Effector CD8-positive, alpha-beta T cell (primary cell): Measurements from ENCODE around the gene BUD13.

Experiments
- DNase-seq: peaks from one replicate; lab custom pipeline; 2025; lab: John Stamatoyannopoulos, UW

The BUD13 gene

DNA sequence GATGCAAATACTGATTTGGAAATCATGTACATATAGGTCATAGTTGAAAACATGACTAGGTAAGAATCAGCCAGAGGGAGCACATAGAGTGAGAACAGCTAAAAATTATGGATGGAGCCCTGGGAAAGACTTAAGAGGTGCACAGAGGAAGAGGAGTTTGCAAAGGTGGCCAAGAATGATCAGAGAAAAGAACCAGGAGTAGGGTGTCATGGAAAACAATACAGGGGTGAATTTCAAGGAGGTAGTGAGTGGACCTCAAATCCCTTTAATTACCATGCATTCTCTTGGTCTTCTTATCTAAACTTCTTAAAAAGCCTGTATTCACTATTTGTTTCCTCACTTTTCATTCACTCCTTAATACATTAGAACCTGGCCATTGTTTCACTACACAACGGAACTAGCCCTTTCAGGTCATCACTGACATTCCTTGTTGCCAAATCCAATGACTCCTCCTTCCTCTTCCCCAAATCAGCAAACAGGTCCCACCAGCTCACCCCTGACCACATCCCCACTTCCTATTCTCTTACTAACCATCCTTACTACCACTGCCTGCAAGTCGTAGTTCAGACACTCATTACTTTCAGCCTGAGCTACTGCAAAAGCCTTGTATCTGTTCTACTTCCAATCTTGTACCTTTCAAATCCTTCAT lies 22.6 kb downstream of the BUD13 start:
- no peak for DNase-seq

DNA sequence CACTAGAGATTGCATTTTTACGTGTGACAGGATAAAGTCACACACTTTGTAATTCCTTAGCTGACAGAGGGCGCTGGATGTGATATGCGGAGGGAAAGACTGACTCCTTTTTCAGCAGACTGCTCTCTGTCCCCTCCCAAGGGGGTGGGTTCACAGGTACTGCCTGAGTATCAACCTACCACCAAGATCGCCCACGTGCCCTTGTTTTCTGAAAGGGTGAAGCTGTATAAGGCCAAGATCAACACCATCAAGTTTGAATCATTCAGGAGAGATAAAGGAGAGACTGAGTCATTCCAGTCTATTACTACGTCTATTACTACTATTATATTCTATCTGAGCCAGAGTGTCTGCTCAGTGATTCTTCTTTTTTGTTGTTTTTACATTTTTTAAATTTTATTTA lies 30.7 kb downstream of the BUD13 start:
- no peak for DNase-seq

DNA sequence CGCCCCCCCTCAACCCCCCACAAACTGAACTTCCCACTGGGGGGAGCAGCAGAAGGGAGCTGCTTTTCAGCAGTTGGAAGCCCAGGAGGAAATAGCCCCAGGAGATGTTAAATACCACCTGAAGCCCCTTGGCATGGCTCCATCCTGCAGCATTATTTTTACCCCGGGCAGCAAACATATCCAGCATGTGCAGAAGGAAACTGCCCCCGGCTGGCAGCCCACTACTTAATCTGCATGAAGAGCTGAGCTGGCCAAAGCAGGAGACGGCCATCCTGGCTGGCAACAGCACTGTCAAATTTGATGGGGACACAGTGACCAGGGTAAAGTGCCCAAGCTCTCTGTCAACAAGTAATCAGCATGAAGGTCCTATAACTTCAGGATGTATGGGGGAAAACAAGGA lies 32.0 kb downstream of the BUD13 start:
- no peak for DNase-seq

DNA sequence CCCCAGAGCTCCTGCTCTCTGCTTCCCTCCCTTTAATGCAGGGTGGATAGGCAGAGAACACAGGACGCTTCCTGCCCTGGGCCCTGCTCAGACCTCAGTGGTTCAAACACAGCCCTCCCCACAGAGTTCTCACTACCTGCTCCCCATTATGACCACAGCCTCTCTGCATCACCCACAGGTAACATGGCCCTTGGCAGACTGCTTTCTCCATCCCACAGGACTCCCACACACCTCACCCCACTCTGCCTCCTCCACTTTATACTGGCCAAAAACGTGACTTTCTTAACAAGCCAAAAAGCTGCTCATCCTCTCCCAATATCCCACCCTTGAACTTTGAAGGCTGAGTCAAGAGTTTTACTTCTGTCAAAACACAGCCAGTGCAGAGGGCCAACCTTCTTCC lies 33.8 kb downstream of the BUD13 start:
- no peak for DNase-seq

DNA sequence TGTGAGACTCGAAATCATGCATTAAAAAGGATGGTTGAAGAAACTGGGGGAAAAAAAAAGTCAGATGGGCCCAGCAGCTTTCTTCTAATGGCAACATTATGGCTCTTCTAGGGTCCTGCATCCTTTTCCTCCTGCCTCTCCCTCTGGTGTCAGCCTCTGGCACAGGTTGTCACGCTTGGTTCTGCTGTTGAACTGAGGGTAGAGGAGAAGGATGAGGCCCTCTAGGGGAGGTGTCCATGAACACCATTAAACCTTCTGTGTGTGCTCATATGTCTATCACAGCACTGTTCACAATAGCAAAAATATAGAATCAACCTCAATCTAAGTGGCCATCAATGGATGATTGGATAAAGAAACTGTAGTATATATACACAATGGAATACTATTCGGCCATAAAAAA lies 36.0 kb downstream of the BUD13 start:
- DNase-seq, result no peak

DNA sequence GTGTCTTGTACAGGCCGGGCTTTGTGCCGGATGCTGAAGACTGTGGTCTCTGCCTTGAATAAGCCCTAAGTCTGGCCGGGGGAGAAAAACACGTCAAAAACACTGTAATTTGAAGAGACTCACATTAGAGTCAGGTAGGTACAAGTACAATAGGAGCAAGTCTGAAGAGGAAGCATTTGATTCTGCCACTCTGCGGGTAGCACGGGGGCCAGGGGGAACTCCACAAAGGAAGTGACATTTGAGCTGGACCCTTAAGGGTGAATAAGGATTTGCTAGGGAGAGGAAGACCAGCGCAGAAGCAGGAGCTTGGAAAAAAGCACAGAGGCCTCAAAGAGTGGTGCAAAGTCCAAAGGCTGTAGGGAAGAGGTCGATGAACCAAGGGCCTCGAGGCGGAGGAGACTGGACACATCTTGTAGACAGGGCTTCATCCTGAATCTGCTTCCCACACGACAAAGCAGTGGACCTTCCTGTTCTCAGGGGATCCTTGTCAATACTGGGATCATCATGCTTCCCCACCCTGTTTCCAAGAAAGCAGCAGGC lies 38.7 kb downstream of the BUD13 start:
- no peak for DNase-seq

DNA sequence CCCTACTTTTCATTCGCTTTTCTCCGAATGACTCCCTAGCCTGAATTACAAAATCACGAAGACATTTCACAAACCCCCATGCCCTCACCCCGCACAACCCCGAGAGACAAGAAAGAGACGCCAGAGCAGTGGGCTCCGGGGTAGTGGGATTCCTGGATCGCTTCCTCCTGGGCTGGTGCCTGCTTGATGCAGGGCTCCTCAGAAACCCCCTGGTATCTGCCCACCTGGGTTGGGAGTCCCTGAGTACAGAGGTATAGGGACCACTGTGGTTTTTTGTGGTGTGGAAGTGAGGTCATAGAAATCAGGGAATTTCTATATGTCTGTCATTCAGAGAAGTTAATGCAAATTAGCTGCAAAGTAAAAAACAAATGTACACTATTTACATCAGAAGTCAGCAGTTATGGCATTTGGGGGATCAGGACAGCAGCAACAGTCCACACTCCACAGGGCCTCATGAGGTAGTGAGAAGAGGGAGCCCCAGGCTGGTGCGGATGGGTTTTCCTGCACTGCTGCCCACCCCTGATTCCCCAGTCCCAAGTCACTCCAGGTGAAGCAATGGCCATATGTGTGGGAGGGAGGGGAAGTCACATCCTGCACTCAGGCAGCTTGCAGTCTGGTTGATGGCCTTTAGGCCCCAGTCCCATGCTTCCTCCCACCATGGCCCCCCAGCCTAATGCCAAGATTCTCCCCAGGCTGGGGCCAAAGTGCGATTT lies 39.6 kb downstream of the BUD13 start:
- no peak for DNase-seq

DNA sequence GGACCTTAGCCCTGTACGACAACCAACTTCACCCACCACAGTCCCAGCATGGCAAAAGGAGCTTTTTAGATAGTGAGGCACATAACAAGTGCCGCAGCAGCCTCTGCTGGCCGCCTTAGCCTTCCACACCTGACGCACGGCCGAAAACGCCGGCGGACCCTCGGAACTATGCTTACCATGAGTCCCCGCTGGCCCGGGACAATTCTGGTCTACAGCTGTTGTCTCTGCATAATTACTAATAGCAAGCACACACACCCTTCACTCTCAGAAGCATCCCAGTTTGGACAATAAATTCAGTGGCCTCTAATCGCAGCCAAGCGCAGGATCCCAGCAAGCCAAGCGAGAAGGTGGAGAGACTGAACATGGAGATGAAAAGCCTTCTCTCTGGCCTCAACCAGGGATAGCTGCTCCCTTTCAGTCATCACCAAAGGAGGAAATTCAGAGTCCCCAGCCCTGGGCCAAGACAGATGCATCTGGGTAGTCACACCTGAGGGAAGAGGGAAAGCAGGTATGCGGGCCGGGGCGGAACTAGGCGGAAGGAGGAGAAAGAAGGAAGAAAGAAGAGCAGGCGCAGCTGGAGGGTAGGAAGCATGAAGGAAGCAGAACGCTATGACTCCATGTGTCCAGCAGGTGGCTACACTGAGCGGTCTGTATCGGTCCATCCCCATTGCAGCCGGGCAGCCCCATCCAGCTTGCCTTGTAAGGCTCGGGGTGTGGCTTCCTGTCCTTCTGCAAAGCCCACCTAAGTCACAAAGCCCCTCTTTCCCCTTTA lies 40.3 kb downstream of the BUD13 start:
- DNase-seq, result peak; percentile 29

DNA sequence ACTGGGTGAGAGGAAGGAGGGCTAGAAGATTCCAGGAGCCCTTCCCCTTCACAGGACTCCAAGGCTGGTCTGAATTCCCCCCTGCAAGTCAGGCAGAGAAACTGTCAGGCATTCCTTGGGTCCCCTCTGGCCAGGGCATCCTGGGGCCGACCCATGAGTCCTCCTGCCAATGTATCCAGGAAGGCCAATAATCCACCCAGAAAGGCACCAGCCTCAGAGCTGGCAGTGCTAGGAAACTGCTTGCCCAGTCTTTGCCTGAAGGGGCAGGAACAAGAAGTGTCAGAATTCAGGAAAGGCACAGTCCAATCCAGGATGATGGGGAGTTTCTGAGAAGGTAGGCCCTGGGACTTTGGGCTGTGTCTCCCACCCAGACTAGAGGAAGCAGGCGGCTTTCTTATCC lies 41.0 kb downstream of the BUD13 start:
- no peak for DNase-seq

DNA sequence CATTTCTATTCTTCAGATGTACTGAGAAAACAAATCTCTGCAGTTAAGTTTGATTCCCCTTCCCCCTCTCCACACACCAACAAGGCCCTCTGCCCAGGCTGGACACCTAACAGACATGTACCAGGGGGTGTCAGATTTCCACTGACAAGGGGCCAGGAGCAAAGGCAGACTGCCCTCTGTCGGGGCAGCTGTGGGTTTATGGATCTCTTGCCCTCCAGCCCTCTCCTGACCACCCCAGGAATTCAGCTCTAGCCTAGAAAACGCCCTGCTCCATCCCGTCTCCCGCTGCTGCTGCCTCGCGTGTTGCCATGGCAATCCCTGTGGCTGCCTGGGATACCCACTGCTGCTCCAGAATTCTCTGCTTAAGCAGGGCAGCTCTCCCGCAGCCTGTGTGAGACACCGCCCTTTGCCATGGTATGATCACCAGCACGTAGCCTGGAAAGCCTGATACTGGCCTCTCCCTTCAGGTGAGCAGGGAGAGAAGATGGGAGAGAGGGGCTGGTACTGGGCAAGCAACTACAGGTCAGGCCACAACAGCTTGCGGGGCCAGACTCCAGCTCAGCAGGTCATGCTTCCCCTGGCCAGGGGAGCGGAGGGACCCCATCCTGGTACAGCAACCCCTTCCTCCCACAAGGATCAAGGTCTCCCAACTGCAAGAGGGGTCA lies 41.6 kb downstream of the BUD13 start:
- DNase-seq, result no peak

DNA sequence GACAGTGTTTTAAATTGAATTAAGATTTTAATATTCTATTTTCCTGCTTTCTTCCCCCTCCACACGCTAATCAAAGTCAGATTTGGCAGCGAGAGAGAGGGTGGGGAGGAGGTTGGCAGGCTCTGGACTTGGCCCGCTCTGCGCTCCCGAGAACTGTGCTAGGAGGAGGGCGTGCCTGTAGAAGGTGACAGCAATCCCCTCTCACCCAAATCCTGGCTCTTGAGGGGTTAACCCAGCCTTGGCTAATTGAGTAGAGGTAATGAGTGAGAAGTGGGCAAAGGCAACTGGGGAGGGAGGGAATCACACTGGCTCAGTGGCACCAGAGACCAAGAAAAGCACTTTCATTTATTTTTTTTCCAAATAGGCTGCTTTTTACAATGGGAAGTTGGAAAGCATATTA lies 42.2 kb downstream of the BUD13 start:
- DNase-seq, result no peak

DNA sequence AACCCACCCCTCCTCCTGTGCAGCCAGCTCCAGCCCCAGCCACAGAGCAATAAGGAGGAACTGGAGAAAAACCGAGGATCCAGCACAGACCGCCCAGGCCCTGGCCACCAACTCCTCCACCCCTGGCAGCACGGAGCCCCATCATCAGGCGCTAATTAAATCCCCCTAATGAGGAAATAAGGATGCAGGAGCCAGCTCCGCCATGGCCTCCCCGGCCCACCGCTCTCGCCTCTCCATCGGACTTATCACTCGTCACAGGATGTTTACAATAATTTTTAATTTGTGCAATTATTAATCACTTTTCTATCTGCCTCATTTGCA lies 42.6 kb downstream of the BUD13 start:
- DNase-seq, result no peak

DNA sequence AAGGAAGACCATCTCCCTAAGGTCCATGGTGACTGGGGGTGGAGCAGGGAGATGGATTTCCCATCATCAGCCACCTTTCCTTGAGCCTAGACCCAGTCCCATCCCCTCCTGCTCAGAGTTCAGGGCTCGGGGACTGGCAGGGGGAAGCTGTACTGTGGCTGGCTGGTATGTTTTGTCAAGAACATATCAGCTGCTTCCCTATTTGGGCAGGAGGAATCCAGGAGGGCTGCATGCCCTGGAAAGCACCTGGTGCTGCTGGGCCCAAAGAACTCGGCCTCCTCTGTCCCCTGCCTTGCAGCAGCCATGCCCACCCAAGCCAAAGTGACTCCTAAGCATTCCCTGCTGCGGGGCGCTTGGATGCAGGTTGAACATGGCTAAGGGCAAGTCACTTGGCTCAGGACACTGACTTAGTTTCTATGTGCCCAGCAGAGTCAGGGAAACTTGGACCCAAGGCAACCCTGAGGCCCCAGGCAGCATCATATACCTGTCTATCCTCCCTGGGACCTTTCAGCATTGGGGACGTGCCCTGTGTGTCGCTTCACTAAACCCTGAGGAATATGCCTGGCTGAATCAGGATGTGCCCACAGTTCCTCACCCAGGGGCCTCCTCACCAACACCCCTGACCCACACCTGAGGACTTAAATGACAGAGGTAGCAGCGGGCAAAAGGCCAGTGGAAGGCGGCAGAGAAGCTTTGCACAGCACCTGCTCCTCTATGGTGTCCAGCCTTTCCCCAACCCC lies 43.1 kb downstream of the BUD13 start:
- DNase-seq, result no peak

DNA sequence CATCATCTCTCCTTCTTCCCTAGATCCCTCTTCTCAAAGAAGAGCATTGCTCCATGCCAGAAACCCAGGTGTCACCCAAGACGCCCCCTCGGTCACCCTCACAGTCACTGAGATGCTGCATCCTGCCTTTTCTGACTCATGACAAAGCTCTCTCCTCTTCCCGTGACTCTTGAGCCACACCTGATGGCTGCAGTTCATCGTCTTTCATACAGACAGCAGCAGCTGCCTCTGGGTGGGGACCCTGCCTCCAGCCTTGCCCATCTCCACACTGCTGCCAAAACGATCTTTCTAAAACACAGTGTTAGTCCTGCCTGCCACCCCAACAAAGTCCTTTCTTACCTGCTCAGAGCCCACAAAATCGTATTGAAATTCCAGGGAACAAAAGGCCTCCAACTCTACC lies 44.8 kb downstream of the BUD13 start:
- no peak for DNase-seq

DNA sequence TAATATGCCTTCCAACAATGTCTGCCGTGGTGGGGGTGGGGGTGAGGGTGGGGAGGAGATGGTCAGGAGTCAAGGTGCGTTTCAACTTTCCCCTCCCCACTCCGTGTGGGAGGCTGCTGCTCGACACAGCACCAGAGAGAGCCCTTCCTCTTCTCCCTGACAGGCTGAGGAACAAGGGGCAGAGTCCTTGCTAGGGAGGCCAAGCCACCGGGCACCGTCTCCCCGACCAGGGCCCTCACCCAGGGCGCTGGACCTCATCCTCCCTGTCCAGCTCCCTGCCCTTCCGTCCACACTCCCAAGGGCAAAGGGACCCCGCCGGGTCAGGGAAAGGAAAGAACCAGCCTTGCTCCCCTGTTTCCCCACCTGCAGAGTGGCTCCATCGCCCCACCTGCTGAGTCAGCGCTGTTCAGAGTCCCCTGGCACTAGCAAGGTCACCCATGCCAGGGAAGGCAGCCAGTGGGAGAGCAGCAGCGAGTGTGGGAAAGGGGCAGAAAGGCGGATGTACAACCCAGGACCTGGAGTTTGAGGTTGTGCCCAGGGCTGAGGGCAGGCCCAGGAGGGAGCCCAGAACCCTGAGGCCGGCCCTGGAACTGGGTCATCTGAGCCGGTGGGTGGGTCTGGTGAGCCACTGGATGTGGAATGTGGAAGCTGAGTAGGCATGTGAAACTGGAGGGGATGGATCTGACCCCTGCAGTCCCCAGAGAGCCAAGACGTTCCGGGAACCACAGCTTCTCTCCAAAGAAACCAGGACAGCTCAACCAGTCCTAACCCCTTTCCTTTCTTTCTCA lies 47.2 kb downstream of the BUD13 start:
- DNase-seq, result no peak

DNA sequence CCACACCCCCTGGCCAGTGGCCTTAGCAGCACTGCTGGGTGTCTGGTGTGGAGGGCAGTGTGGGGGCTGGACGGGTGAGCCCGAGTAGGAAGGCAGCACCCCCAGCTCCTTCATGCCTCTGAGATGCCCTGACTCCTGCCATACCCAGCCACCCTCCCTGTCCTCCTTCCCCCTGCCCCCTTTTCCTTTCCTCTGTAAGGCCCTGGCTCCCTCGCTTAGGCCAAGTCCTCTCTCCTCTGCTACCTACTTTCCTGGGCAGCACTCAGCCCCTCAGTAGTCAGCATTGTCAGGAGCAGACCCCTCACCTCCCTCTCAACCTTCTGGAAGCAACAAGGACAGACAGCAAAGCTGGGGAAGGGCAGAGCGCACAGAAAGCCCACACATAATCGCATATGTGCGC lies 48.0 kb downstream of the BUD13 start:
- no peak for DNase-seq

DNA sequence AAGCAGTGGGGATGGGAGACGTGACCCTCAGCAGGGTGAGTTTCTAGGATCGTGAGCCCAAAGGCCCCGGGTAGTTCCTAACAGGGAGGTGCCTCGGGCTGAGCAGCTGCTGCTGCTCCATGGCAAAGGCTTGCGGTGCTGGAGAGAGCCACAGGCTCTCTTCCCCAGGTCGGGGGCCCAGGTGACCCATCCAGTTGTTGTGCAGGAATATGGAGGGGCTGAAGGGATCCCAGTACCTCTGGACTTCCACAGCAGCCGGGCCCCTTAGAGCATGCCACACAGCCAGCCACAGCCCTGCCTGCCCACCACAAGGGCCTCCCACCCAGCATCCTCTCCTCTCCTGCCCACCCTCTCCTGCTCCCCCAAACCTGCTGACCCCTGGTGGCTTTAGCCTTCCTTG lies 49.3 kb downstream of the BUD13 start:
- DNase-seq, result no peak

DNA sequence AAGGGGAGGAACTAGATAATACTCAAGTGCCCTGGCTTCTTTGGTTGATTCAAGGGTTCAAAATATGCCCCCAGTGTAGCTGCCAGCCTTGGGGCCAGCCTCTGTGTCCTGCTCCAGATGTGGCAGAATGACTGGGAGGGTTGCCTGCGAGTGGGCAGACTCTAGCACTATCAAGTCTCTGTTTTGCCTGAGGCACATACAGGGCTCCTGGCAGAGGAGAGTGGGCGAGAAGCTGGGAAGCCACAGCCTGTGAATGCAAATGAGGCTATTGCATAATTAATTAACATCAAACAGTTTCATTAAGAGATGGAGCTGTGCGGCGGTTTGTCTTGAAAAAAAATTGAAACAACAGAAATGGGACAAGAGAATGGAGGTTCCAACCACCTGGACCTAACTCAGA lies 50.8 kb downstream of the BUD13 start:
- no peak for DNase-seq

DNA sequence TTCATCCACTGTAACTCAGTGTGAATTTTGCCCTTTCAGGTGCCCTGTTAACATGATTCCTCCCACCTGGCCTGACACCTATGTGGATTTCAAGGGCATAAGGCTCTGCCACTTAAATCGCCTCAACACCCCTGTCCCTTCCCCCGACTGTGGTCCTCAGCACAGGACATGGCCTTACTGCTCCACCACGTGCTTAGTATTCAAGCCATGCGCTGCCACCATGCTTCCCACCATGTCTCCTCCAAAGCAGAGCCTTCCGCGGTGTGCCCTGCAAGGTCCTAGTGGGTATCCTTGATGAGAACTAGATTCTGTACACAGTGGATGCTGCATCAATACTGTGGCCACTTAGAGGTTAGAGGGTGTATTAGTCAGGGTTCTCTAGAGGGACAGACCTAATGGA lies 51.9 kb downstream of the BUD13 start:
- DNase-seq, result no peak

DNA sequence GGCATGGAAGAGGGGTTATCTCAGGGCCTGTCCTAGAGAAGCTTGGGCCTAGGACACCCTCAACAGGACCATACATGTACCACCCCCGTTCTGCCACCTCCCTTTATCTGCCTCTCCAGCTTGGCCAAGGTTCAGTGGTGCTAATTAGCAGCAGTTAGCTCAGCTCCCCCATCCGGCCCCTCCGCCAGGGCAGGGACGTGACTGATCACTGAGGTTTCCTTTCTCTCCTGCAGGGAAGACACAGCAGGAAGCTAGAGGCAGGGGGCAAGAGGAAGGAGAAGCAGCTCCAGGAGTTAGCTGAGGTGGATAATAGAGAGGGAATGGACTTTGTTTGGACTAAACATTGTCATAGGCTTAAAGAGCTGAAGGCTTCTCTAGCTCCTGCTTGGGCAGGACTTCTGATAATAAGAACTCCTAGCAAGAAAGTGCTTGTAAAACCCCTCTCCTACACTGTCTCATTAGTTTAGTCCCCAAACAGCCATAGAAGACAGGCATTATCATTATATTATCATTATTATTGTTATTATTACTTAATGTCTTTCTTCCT lies 53.8 kb downstream of the BUD13 start:
- DNase-seq, result no peak

DNA sequence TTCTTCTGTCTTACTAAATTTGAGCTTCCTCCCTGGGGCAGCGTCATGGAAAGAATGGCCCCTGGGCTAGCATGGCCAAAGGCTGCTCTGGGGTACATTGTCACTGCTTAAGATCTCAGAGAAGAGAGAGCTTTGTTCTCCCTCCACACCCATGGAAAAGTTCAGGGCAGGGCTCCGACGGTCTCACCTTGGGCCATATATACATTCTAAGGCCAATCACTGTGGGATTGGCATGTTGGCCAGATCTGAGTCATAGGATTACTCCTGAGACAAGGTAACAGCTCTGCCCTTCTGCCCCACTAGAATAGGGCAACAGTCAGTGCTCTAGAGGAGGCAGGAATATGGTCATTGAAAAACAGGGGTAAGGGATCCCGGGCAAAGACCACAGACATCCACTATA lies 56.2 kb downstream of the BUD13 start:
- no peak for DNase-seq
